ENCODE data around the gene ARHGAP6. TPM values are rescaled to one million over a fixed set of nuclear protein-coding genes. Genes with fewer than 3 reads are reported as not detected.
"Not testable (repeated sequence)": the region's sequence is repeated elsewhere in the genome, so short reads cannot be mapped to it uniquely, and the experiment has no call there.

The ARHGAP6 gene
- total RNA-seq, 1 donor from 2014 or later, result 12.0 TPM

DNA sequence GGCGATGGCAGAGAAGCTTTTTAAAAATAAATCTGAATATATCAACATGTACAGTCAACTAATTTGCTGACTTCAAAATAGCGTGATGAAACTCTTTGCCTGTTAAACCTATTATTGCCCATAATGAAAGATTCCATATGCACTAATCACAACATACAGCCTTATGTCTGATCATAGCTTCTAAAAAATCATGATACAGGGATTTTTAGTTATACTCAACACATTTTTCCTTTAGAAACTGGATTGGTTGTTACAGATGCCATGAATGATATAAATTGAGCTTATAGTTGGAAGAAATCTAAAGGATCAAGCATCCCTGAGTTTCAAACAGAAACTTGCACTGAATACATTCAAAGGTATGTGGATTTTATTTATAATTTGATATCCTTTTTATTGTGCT is 372.6 kb downstream of the ARHGAP6 start, which contains the start of gene AMELX:
TSS of gene AMELX (plus strand) at position 301 of the 400 bp plus-strand sequence. CDS start 1,376 bp downstream, outside the sequence.
- no peak for DNase-seq (ENCODE audit: low spot score)

DNA sequence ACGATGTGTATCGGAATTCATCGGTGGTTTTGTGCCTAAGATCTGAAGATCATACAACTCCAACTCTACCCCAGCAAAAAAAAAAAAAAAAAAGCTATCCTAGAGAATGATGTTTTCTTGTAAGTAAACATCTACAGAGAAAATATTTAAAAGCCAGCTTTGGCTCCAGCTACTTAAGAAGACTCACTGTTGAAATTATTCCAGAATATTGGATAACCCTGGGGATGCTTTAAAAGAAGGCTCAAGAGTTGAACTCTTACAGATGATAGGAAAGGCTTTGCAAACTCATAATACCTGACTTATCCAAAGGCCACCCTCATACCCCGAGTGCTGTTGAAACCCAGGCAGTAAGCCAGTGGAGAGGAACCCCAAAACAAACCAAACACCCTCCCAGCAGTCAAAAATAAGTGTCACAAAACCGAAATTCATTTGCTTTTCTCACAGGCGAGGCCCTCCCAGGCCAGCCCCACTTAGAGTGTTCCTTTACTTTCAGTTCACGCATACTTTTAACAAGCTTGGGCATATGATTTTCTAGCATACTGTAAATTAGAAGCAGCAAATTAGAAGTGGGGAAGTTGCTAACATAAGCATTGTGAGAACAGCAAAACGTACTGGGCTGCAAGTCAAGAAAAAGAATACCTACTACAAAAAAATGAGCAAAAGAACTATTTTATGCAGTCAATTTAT is 375.2 kb downstream of the ARHGAP6 start:
- DNase-seq (ENCODE audit: low spot score), result no peak

DNA sequence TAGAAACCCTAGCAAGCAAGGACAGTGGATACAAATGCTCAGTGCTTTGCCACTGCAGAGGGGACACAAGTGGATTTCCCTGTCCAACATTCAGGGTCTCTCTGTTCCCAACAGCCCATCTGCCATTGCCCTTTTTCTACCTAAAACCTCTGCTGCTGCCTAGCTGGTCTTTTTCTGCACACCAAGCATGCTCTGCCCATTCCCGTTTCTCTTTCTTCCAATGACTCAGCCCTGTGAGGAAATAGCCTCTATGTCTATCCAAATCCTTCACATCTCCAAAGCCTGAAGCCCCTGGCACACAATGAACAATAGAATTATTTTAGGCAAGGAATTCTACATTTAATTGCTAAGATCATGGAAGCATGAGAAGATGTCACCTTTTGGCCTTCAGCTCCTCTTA is 378.2 kb downstream of the ARHGAP6 start:
- no peak for DNase-seq (ENCODE audit: low spot score)

DNA sequence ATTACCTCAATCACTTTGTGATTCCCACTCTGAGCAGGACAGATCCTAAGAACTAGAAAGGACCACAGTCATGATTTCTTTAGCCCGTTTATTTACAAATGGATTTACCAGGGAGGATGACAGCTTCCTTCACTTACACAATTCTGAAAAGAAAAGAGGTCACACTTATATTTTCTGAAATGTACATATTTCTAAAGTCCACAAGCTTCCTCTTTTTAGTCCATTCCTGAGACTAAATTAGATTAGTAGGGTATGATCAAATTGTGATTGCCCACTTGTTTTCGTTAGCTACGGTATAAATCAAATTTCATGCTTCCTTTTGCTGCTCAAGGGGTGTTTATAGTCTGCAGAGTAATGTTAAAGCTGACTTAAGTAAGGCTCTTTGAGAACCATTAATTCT is 380.1 kb downstream of the ARHGAP6 start:
- no peak for DNase-seq (ENCODE audit: low spot score)

DNA sequence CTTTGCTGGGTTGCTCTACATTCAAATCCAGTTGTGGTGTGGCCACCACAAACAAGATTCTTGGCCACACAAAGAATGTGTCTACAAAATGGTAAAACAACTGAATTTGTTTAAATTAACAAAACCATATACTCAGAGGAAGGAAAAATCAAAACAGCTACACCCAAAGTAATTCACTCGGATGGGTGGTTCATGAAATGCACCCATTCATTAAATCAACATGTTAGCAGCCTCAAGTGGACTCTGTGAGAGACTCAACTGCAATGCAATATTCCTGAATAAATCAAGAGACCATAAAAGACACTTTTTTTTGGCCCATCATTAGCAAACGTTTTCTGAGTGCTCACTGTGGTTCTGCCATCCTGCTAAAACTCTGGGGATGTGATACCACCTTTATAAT is 383.7 kb downstream of the ARHGAP6 start:
- DNase-seq (ENCODE audit: low spot score), result no peak

DNA sequence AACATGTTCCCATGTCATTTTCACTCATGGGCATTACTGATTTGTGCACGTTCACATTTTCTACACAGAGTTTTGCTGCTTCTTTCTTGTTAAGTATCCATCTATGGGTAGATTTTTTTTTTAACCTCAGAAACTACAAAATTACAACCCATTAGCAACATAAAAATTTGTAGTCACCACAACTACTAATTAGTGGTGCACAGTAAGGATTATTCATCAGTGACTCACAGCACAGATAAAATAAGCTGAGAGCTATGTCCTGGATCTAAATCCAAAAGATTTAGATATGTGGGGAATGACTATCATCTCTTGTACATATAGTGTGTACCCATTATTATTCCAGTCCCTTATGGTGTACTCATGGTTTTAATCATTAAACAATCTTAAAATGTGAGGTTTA is 392.2 kb downstream of the ARHGAP6 start:
- no peak for DNase-seq (ENCODE audit: low spot score)

DNA sequence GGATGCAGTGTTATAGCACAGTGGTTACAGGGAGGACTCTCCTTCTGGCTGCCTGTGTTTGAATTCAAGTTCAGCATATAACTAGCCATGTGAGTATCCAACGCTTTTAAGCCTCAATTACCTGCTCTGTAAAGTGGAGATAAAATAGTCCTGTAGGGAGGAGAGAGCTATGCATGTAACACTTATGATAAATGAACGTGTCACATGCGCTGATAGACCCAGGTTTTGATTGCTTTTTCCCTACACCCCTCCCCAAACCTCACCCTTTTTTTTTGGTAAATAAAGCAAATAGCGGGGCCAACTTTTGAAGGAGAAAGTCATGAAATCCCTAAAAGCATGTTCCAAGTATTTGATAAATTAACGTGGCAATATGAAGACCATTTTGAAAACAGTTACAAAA is 392.9 kb downstream of the ARHGAP6 start:
- no peak for DNase-seq (ENCODE audit: low spot score)

DNA sequence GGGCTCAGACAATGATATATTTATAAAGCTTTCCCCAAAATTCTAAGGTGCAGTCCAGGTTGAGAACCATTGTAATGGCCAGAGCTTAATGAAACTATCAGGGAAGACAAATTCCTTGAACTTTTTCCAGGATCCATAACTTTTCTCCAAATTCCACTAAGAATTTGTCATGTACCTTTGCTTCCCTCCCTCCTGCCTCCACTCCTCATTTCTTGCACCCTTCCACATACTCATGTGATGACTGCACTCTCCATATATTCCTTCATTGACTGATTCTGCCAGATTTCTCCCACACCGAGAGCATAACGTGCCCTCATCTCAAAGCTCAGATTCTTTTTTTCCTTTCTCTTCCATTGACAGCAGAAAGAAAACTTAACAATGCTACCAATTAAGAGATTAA is 393.4 kb downstream of the ARHGAP6 start:
- DNase-seq (ENCODE audit: low spot score), result no peak

DNA sequence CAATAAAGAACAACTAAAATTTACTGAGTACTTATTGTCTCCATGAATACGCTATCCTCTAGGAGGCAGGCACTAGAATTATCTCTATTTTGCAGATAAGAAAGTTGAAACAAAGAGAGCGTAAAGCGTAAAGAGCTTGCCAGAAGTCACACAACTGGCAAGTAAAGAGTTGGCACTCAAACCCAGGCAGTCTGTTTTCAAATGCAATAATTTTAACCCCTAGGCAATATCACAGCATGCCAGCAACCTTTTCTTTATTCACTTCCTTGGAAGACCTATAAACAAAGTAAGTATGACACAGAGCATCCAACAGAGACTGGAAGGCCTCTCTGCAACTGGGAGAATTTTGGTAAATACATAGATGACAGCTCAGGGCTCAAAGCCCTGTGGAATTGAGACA is 395.7 kb downstream of the ARHGAP6 start:
- DNase-seq (ENCODE audit: low spot score), result no peak

DNA sequence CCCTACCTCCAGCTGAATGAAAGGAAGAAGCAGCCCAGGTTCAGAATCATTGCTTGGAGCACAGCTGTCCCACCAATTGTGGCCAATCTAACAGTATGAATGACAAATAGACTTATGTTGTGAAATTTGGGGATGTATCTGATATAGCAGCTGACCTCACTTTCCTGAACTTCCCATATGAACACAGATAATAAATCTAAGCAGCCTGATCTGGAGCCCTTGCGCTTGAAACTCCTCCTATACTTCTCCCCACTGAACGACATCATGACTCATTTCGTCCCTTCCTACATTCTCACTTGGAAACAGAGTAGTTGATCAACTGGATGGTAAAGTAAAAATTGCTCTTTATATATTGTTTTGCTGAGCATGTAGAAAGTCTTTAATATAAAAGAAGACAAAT is 396.7 kb downstream of the ARHGAP6 start:
- DNase-seq (ENCODE audit: low spot score), result no peak

DNA sequence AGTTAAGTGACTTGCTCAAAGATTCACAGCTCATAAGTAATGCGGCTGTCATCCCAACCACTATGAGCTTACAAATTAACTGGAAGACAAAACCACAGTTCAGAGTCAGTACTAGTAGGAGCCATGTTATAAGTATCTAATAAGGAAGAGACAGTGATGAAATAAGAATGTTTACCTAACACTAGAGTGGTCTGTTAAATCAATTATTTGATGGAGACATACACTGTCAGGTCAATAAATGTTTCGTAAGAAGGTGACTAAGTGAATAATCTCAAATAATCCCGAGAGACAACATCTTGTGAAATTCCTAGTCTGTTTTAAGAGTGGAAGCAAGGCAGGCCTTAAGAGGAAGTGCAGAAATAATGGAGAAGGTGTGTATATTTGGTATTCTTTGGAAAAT is 398.3 kb downstream of the ARHGAP6 start:
- no peak for DNase-seq (ENCODE audit: low spot score)

DNA sequence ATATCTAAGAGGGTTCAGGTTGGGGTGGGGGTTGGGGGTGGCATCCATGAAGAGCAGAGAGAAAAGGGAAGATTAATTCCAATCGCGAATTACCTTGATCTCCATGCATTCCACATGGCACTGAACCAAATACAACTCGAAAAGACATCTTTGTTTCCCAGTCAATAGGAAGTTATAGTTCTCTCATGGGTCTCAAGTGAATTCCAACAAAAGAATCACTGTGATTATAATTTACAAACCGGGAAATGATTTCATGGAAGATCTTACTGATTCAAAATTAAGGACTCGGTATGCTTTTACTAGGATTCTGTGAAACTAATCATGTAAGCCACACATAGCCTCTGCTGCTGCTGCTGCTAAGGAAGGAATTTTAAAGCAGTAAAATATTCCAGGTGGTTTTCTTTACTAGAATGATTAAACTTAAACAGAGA is 399.1 kb downstream of the ARHGAP6 start:
- DNase-seq (ENCODE audit: low spot score), result no peak

DNA sequence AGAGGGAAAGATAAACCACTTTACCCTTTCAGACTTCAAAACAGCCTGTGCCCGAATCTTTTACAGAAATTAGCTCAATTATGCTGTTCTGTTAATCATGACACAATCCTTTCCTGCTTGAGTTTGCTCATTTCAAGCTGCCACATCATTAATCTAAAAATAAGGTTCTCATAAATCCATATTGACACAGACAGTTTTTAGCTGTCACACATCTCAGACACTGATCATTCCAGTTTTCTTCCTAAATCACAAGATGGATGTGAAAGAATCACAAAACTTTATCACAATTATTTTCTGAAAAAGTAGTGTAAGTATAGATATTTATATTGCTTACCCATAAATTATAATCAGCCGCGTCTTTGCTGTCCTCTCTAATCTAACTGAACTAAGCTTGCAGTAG is 400.4 kb downstream of the ARHGAP6 start:
- no peak for DNase-seq (ENCODE audit: low spot score)

DNA sequence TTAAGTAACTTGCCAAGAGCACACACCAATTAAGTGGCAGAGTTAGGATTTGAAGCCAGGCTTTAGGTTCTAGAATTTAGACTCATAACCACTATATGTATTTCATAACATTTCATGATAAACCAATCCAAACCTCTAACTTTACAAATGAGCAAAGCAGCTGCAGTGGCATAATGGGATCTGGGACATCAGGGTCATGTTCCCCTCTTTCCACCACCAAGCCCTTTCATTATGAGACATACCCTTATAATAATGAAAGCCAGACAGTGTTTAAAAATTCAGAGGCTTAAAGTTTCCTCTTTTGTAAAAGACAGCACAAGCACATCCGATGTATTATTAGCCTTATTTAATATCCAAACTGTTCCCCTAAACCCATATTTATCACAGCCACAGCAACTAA is 400.8 kb downstream of the ARHGAP6 start:
- no peak for DNase-seq (ENCODE audit: low spot score)

DNA sequence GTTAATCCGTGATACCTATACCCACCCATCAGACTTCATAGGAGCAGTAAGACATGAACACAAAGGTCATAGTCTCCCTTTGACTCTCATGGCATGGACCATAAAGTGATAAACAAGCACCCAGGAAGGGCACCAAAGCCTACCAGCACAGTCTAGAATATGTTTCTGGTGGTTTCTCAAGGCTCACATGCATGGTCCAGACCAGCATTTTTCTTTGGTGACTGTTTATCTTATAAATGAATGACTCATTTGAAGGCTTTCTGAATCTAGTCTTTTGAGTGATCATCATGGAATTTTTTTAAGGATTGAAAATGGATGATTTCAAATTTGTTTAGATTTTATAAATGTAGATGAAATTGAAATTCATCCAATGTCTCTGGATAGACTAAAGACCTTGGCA is 404.5 kb downstream of the ARHGAP6 start:
- no peak for DNase-seq (ENCODE audit: low spot score)

DNA sequence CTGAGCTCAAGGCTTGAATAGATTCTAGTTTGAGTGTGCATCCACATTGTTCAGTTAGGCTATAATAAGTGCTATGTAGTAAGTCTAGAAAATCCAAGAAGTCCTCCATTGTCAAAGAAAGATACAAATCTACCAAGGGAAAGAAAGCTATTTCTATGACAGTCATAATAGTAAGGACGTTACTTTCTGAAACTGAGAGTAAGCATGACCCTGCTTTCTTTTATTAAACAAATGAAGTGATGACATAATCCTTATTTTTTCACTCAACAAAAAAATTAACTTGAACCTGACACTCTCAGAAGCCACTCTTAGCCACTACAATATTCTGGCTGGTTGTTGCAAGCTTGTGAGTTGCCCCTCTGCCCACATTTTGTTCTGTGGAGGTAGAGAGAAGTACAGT is 406.3 kb downstream of the ARHGAP6 start:
- no peak for DNase-seq (ENCODE audit: low spot score)

DNA sequence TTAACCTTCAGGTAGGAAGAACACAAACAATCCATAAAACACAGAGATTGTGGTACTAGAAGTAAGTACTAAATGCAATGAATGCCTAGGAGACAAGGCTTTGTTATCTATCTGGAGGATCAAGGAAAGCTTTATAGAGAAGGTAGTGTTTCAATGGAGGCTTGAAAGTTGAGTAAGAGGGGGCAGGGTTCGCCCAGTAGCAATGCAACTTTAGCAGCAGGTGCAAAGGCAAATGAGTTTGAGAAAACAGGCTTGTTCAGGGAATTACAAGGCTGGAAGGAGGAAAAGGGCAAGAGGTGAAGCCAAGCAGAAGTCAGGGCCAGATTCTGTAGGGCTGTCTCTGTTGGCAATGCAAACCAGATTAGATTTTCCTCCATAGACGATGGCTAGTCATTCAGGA is 408.0 kb downstream of the ARHGAP6 start:
- DNase-seq (ENCODE audit: low spot score), result no peak

DNA sequence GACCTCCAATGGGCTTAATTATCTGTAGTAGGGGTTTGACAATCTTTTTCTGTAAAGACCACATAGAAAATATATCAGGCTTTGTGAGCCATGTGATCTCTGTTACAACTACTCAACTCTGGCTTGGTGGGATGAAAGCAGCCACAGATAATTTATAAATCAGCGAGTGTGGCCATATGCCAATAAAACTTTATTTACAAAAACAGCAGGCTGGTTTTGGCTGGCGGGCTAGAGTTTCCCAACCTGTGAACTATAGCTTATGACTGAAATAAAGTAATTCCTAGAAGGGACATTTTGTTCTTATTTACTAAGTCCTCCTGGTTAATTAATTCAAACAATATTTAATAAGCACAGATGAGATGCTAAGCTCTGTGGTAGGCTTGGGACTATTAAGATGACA is 408.4 kb downstream of the ARHGAP6 start:
- no peak for DNase-seq (ENCODE audit: low spot score)

DNA sequence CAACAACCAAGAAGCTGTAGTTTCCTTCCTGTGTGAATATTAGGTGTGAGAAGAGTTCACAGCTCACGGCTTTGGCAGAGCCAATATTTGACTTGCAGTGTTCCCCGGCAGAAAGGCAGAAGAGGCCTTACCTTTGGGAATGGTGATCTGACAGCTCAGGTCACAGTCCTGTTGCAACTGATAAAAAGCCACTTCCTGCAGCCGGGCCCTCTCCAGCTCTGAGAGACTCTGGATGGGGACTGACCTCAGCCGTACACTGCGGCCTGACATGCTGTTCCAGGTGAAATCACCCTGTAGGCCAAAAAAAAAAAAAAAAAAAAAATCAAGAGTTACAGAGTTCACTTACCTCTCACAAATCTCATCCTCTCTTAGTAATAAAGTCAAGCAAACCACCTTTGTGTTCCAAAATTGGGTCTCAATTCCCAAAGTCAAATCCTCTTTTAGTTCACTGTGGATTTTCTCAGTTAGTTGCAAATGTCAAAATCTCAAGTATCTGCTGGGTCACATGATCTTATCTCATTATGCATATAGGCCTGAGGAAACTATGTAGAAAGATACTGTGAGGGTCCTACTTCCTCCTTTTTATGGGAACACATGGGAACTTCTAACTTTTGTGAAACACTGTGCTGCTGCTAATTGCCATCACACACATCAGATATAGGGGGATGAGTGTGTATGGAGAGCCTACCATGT is 411.2 kb downstream of the ARHGAP6 start:
- no peak for DNase-seq (ENCODE audit: low spot score)

DNA sequence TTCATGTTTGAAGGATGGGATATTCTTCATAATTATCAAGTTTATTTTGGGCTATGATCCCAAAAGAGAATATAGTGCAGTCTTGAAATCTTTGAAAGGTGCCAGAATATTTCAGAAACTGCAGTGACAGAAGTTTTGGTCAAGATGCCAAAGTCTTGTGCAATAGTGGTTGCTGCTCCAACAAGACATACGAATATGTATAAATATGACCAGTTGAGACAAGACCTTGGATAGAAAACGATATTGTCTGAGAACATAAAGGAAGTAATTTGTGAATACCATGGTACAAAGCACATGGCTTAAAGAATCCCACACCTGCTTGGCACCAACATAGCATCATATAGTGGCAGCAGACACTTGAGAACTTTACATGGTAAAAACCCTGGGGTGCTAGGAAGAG is 421.1 kb downstream of the ARHGAP6 start:
- DNase-seq (ENCODE audit: low spot score), result no peak

DNA sequence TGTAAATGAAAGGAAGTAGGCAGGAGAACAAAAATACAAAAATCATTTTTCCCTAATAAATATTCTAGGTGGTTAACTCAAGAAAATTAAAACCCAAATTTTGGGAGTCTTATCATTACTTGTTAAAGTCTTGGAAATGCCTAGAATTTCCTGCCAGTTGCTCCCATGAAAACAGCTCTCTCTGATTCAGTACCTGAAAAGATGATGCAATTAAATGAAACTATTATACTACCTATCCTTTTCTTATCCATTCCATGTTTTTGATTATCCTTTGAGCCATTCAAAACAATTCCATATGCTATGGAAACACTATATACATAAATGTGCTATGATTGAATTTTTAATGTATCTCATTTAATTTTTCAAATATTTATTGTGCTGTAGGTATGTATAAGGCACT is 423.0 kb downstream of the ARHGAP6 start:
- no peak for DNase-seq (ENCODE audit: low spot score)

DNA sequence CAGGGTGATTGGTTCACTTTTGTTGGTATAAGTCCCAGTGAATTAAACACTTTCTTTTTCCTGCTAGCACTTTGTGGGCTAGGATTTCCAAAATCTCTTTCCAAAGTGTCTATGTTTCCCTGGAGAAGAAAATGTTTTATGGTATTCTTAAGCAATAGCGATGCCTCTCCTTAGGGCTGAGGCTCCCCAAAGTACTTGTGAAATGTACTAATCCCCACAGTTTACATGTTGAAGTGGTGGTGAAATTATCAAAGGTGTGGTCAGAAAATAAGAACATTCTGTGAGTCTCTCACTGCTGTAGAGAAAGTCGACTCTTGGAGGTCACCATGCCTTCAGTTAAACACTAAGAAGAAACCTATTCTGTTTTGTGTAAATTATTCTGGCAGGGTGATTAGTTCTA is 424.0 kb downstream of the ARHGAP6 start:
- DNase-seq (ENCODE audit: low spot score), result no peak

DNA sequence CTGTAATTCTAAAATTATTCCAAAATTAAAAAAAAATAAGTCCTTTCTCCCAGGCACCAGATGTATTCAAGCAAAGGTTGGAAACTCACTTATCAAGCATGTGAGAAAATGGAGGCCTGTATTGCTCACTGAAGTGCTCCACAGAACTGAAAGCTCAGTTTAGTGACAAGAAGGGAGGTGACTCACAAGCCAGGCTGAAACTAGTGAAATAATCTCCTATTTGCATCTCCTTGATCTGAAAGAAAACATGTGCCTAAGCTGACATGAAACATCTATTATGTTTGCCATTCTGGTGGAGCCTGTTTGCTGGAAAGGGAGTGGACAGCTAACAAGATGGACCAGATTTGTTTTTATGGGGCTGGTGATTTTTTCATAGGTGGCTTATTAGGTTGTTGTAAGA is 426.5 kb downstream of the ARHGAP6 start:
- DNase-seq (ENCODE audit: low spot score), result no peak

DNA sequence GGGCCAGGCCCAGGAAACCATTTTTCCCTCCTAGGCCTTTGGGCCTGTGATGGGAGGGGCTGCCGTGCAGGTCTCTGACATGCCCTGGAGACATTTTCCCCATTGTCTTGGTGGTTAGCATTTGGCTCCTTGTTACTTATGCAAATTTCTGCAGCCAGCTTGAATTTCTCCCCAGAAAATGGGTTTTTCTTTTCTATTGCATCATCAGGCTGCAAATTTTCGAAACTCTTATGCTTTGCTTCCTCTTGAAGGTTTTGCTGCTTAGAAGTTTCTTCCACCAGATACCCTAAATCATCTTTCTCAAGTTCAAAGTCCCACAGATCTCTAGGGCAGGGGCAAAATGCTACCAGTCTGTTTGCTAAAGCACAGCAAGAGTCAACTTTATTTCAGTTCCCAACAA is 430.3 kb downstream of the ARHGAP6 start:
- not testable (repeated sequence) for DNase-seq (ENCODE audit: low spot score)
